ENCODE results near the gene DGKH.

DNA sequence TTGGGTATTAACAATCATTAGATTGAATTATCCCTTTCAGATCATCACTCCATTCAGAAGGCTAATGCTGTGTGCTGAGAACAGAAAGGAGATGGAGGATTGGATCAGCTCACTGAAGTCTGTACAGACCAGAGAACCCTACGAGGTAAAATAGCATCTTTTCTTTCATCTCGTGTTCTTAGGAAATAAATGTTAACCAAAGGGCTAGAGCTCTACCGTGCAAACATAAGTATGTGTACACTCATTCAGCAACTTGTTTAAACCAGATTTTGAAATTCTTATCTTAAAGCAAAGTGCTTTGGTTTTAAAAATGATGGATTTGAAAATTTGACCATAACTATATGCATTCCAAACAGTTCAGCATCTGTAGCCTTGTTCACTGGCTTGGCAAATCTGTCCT, 106.8 kb downstream of the DGKH start:
- no peak for TF ChIP-seq ELF4 (CRISPR knock-in tag; IDR thresholded peaks at IDR 0.05)
- TF ChIP-seq, protein P1, sequence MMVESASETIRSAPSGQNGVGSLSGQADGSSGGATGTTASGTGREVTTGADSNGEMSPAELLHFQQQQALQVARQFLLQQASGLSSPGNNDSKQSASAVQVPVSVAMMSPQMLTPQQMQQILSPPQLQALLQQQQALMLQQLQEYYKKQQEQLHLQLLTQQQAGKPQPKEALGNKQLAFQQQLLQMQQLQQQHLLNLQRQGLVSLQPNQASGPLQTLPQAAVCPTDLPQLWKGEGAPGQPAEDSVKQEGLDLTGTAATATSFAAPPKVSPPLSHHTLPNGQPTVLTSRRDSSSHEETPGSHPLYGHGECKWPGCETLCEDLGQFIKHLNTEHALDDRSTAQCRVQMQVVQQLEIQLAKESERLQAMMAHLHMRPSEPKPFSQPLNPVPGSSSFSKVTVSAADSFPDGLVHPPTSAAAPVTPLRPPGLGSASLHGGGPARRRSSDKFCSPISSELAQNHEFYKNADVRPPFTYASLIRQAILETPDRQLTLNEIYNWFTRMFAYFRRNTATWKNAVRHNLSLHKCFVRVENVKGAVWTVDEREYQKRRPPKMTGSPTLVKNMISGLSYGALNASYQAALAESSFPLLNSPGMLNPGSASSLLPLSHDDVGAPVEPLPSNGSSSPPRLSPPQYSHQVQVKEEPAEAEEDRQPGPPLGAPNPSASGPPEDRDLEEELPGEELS (CRISPR knock-in tag; IDR thresholded peaks at IDR 0.05; ENCODE audit: borderline replicate concordance), result no peak
- TF ChIP-seq BDP1 (IDR thresholded peaks at IDR 0.05; ENCODE audit: insufficient read depth, insufficient read length), result no peak
- TF ChIP-seq, protein P2, sequence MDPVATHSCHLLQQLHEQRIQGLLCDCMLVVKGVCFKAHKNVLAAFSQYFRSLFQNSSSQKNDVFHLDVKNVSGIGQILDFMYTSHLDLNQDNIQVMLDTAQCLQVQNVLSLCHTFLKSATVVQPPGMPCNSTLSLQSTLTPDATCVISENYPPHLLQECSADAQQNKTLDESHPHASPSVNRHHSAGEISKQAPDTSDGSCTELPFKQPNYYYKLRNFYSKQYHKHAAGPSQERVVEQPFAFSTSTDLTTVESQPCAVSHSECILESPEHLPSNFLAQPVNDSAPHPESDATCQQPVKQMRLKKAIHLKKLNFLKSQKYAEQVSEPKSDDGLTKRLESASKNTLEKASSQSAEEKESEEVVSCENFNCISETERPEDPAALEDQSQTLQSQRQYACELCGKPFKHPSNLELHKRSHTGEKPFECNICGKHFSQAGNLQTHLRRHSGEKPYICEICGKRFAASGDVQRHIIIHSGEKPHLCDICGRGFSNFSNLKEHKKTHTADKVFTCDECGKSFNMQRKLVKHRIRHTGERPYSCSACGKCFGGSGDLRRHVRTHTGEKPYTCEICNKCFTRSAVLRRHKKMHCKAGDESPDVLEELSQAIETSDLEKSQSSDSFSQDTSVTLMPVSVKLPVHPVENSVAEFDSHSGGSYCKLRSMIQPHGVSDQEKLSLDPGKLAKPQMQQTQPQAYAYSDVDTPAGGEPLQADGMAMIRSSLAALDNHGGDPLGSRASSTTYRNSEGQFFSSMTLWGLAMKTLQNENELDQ (CRISPR knock-in tag; IDR thresholded peaks at IDR 0.05; ENCODE audit: borderline replicate concordance), result no peak
- TF ChIP-seq SREBF2 (CRISPR knock-in tag; IDR thresholded peaks at IDR 0.05), result no peak
- no peak for TF ChIP-seq FOXO4 (CRISPR knock-in tag; IDR thresholded peaks at IDR 0.05)
- TF ChIP-seq POLR2A (conservative IDR thresholded peaks at IDR 0.05), result no peak
- TF ChIP-seq CTCF (IDR thresholded peaks at IDR 0.05 in 2 of 3, conservative IDR thresholded peaks at IDR 0.05 in 1 of 3; ENCODE audit: insufficient read depth in 2 of 3, low read depth in 1 of 3, low read length in 3 of 3), result no peak
- TF ChIP-seq EP400 (IDR thresholded peaks at IDR 0.05), result no peak
- TF ChIP-seq ZNF589 (CRISPR knock-in tag; IDR thresholded peaks at IDR 0.05; ENCODE audit: low read depth), result no peak
- no peak for TF ChIP-seq GTF3C2 (IDR thresholded peaks at IDR 0.05; ENCODE audit: borderline replicate concordance, extremely low read depth, insufficient read length)
- TF ChIP-seq ZNF707 (CRISPR knock-in tag; conservative IDR thresholded peaks at IDR 0.05), result no peak

All from K562 (cell line).